ENCODE data around the gene NTHL1. TPM values are rescaled to one million over a fixed set of nuclear protein-coding genes. Genes with fewer than 3 reads are reported as not detected.

NTHL1 gene
- total RNA-seq, 1 experiment from 2014 or later, result 93.3 TPM

DNA sequence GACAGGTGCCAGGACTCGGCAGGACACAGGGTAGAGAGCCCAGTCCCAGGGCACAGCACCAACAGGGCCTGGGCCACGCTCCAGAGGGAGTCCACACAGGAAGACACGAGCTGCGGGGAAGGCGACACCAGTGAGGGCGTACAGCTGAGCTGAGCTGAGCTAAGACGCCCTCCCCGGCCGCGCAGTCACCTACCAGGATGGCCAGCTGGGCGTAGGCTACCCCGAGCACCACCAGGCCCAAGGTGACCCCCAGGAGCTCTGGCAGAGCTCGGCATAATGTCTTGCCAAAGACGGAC lies 42.8 kb upstream of the NTHL1 start (continued):
- TF ChIP-seq, protein P1, sequence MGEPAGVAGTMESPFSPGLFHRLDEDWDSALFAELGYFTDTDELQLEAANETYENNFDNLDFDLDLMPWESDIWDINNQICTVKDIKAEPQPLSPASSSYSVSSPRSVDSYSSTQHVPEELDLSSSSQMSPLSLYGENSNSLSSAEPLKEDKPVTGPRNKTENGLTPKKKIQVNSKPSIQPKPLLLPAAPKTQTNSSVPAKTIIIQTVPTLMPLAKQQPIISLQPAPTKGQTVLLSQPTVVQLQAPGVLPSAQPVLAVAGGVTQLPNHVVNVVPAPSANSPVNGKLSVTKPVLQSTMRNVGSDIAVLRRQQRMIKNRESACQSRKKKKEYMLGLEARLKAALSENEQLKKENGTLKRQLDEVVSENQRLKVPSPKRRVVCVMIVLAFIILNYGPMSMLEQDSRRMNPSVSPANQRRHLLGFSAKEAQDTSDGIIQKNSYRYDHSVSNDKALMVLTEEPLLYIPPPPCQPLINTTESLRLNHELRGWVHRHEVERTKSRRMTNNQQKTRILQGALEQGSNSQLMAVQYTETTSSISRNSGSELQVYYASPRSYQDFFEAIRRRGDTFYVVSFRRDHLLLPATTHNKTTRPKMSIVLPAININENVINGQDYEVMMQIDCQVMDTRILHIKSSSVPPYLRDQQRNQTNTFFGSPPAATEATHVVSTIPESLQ (CRISPR knock-in tag; IDR thresholded peaks at IDR 0.05), result no peak
- TF ChIP-seq HMGA2 (CRISPR knock-in tag; IDR thresholded peaks at IDR 0.05), result no peak
- TF ChIP-seq ZBTB21 (CRISPR knock-in tag; IDR thresholded peaks at IDR 0.05; ENCODE audit: borderline replicate concordance), result no peak

DNA sequence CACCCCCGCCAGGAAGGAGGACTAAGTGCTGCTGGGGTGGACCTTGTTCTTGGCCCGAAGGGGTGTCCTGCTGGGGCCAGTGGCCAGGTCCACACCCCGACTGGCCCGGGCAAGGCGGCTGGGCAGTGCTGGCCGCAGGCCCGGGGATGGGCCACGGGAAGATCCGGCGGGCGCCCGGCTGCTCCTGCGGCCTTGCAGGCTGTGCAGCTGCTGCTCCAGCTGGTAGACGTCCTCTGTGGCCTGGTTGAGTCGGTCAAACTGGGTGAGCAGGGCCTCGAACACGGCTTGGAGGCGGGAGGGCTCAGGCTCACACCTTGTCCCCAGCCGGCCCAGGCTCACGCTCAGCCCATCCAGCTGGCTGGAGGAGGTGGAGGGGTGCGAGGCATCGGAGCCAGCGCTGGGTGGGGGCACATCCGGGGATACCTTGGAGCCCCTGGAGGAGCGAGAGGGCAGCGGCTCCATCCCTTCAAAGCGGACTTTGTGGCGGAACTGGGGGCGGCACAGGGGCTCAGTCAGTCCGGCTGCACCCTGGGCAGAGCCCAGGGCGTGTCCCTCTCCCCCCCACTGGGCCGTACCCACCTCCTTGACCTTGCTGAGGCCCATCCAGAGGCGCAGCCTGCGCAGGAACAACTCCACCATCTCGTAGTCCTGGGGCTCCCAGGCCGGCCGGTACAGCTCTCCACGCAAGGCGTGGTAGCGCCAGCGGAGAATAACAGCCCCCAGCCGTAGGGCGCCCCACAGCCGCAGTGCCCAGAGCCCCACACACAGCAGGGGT lies 42.3 kb upstream of the NTHL1 start:
- no peak for DNase-seq (ENCODE audit: low spot score)
- H3K36me3 Mint-ChIP-seq, result peaks cover 3% of the 10 kb centered on the region; the same call in 1 of the 2 replicates
- POLR2A ChIA-PET, result interaction anchor here (0.8 to 1.9 kb wide), 4 partner anchors 21 to 125 kb away, joined by 3 to 6 read pairs (median 3); partner anchors contain the start of genes NTHL1, RPS2, TRAF7 and TSC2
- no peaks in the 10 kb centered on the region for H3K4me1 Mint-ChIP-seq
- TF ChIP-seq ZNF232 (CRISPR knock-in tag; IDR thresholded peaks at IDR 0.05), result no peak
- TF ChIP-seq FOXJ3 (CRISPR knock-in tag; IDR thresholded peaks at IDR 0.05; ENCODE audit: borderline replicate concordance), result no peak
- TF ChIP-seq MXD4 (CRISPR knock-in tag; IDR thresholded peaks at IDR 0.05; ENCODE audit: borderline replicate concordance), result no peak
- TF ChIP-seq EMX1 (CRISPR knock-in tag; IDR thresholded peaks at IDR 0.05), result no peak
- TF ChIP-seq, protein P2, sequence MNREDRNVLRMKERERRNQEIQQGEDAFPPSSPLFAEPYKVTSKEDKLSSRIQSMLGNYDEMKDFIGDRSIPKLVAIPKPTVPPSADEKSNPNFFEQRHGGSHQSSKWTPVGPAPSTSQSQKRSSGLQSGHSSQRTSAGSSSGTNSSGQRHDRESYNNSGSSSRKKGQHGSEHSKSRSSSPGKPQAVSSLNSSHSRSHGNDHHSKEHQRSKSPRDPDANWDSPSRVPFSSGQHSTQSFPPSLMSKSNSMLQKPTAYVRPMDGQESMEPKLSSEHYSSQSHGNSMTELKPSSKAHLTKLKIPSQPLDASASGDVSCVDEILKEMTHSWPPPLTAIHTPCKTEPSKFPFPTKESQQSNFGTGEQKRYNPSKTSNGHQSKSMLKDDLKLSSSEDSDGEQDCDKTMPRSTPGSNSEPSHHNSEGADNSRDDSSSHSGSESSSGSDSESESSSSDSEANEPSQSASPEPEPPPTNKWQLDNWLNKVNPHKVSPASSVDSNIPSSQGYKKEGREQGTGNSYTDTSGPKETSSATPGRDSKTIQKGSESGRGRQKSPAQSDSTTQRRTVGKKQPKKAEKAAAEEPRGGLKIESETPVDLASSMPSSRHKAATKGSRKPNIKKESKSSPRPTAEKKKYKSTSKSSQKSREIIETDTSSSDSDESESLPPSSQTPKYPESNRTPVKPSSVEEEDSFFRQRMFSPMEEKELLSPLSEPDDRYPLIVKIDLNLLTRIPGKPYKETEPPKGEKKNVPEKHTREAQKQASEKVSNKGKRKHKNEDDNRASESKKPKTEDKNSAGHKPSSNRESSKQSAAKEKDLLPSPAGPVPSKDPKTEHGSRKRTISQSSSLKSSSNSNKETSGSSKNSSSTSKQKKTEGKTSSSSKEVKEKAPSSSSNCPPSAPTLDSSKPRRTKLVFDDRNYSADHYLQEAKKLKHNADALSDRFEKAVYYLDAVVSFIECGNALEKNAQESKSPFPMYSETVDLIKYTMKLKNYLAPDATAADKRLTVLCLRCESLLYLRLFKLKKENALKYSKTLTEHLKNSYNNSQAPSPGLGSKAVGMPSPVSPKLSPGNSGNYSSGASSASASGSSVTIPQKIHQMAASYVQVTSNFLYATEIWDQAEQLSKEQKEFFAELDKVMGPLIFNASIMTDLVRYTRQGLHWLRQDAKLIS (CRISPR knock-in tag; IDR thresholded peaks at IDR 0.05; ENCODE audit: borderline replicate concordance), result no peak
- H3K27ac Mint-ChIP-seq, result no peak overlapping the region
- CTCF ChIA-PET, result interaction anchor here (0.7 to 5.8 kb wide), 19 partner anchors 15 to 307 kb away, joined by 3 to 73 read pairs (median 6); partner anchors contain the start of genes NHERF2, NPW, NTHL1 and NUBP2
- no peaks in the 10 kb centered on the region for H3K27me3 Mint-ChIP-seq (ENCODE audit: low read depth)
- H3K9me3 Mint-ChIP-seq, result no peaks in the 10 kb centered on the region
- no peak for ATAC-seq
- peak overlapping the region; percentile 55 for H3K4me3 Mint-ChIP-seq

DNA sequence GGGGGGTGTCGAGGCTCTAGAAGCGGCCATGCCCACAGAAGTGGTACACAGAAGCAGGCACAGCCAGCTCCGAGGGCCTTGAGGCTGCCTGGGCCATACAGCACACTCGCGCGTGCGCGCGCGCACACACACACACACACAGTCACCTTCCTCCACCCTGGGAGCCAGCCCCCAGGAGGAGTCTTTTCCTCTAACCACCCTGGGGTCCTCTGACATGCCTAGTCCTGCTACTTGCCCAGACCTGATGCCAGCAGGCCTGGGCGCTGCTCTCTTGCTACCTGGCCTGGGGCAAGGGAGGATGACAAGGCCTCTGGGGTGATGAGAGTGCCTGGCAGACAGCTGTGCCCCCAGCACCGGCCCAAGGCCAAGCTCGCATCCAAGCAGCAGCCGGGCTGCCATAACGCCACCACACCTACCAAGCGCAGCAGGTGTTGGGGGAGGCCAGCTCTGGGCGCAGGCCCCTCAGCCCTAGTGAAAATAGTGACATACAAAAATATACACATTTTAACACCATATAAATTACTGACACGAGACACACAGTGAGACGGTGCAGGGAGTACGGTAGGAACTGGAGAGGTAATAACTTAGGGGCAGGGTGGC lies 41.2 kb upstream of the NTHL1 start:
- ChIA-PET CTCF (interaction anchor here (1.1 to 5.8 kb wide), 3 partner anchors 51 to 85 kb away, joined by 3 to 73 read pairs (median 5); no protein-coding TSS in a partner anchor), POLR2A (no interaction called here)
- DNase-seq (ENCODE audit: low spot score) (no peak), ATAC-seq (no peak)
- H3K9me3 Mint-ChIP-seq, result no peaks in the 10 kb centered on the region
- peaks cover 3% of the 10 kb centered on the region; the same call in 1 of the 2 replicates for H3K36me3 Mint-ChIP-seq
- H3K27ac Mint-ChIP-seq, result no peak overlapping the region; the same call in 1 of the 2 replicates
- H3K4me1 Mint-ChIP-seq, result no peaks in the 10 kb centered on the region
- no peak overlapping the region for H3K4me3 Mint-ChIP-seq
- no peaks in the 10 kb centered on the region for H3K27me3 Mint-ChIP-seq (ENCODE audit: low read depth)
- TF ChIP-seq, protein P3, sequence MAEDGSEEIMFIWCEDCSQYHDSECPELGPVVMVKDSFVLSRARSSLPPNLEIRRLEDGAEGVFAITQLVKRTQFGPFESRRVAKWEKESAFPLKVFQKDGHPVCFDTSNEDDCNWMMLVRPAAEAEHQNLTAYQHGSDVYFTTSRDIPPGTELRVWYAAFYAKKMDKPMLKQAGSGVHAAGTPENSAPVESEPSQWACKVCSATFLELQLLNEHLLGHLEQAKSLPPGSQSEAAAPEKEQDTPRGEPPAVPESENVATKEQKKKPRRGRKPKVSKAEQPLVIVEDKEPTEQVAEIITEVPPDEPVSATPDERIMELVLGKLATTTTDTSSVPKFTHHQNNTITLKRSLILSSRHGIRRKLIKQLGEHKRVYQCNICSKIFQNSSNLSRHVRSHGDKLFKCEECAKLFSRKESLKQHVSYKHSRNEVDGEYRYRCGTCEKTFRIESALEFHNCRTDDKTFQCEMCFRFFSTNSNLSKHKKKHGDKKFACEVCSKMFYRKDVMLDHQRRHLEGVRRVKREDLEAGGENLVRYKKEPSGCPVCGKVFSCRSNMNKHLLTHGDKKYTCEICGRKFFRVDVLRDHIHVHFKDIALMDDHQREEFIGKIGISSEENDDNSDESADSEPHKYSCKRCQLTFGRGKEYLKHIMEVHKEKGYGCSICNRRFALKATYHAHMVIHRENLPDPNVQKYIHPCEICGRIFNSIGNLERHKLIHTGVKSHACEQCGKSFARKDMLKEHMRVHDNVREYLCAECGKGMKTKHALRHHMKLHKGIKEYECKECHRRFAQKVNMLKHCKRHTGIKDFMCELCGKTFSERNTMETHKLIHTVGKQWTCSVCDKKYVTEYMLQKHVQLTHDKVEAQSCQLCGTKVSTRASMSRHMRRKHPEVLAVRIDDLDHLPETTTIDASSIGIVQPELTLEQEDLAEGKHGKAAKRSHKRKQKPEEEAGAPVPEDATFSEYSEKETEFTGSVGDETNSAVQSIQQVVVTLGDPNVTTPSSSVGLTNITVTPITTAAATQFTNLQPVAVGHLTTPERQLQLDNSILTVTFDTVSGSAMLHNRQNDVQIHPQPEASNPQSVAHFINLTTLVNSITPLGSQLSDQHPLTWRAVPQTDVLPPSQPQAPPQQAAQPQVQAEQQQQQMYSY (CRISPR knock-in tag; IDR thresholded peaks at IDR 0.05), result no peak
- TF ChIP-seq ZNF121 (CRISPR knock-in tag; IDR thresholded peaks at IDR 0.05), result no peak
- TF ChIP-seq, protein P4, sequence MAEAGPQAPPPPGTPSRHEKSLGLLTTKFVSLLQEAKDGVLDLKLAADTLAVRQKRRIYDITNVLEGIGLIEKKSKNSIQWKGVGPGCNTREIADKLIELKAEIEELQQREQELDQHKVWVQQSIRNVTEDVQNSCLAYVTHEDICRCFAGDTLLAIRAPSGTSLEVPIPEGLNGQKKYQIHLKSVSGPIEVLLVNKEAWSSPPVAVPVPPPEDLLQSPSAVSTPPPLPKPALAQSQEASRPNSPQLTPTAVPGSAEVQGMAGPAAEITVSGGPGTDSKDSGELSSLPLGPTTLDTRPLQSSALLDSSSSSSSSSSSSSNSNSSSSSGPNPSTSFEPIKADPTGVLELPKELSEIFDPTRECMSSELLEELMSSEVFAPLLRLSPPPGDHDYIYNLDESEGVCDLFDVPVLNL (CRISPR knock-in tag; IDR thresholded peaks at IDR 0.05; ENCODE audit: borderline replicate concordance, low read depth), result no peak
- TF ChIP-seq, protein P5, sequence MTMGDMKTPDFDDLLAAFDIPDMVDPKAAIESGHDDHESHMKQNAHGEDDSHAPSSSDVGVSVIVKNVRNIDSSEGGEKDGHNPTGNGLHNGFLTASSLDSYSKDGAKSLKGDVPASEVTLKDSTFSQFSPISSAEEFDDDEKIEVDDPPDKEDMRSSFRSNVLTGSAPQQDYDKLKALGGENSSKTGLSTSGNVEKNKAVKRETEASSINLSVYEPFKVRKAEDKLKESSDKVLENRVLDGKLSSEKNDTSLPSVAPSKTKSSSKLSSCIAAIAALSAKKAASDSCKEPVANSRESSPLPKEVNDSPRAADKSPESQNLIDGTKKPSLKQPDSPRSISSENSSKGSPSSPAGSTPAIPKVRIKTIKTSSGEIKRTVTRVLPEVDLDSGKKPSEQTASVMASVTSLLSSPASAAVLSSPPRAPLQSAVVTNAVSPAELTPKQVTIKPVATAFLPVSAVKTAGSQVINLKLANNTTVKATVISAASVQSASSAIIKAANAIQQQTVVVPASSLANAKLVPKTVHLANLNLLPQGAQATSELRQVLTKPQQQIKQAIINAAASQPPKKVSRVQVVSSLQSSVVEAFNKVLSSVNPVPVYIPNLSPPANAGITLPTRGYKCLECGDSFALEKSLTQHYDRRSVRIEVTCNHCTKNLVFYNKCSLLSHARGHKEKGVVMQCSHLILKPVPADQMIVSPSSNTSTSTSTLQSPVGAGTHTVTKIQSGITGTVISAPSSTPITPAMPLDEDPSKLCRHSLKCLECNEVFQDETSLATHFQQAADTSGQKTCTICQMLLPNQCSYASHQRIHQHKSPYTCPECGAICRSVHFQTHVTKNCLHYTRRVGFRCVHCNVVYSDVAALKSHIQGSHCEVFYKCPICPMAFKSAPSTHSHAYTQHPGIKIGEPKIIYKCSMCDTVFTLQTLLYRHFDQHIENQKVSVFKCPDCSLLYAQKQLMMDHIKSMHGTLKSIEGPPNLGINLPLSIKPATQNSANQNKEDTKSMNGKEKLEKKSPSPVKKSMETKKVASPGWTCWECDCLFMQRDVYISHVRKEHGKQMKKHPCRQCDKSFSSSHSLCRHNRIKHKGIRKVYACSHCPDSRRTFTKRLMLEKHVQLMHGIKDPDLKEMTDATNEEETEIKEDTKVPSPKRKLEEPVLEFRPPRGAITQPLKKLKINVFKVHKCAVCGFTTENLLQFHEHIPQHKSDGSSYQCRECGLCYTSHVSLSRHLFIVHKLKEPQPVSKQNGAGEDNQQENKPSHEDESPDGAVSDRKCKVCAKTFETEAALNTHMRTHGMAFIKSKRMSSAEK (CRISPR knock-in tag; IDR thresholded peaks at IDR 0.05; ENCODE audit: borderline replicate concordance), result no peak
- no peak for TF ChIP-seq NFE2L1 (CRISPR knock-in tag; IDR thresholded peaks at IDR 0.05)
- TF ChIP-seq, protein P6, sequence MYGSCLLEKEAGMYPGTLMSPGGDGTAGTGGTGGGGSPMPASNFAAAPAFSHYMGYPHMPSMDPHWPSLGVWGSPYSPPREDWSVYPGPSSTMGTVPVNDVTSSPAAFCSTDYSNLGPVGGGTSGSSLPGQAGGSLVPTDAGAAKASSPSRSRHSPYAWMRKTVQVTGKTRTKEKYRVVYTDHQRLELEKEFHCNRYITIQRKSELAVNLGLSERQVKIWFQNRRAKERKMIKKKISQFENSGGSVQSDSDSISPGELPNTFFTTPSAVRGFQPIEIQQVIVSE (CRISPR knock-in tag; IDR thresholded peaks at IDR 0.05; ENCODE audit: borderline replicate concordance), result no peak
